HuH-7.5 (cell line): ENCODE measurements around the gene DNAH2.

ENCODE experiments used
- DNase-seq: peaks from one replicate; pipeline ENCODE4 v3.0.0; 2011; ENCODE audit warnings: low spot score

DNAH2 gene

DNA sequence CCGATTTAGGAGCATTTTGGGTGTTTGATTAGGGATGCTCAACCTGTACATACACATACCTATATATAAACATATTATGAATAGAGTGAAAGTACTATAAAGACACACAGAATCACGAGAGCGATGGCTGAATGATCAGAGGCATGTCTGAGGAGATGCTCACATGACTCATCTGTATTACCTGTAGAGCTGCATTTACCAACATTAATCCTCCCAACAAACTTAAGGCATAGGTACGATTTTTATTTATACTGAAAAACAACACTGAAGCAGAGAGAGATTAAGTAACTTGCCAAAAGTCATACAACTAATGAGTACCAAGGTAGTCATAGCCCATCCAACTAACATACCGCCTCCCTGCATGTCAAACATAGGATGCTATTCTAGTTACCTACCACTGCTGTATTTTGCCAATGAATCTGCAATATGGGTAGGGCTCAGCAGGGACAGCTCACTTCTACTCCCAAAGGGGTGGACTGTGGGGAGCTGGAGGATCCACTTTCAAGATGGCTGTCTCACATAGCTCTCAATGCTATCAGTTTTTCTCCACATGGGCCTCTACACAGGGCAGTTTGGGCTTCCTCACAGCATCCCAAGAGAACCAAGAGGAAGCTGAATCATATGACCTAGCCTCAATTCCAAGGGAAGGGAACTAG is 147.6 kb downstream of the DNAH2 start:
- DNase-seq = no peak

DNA sequence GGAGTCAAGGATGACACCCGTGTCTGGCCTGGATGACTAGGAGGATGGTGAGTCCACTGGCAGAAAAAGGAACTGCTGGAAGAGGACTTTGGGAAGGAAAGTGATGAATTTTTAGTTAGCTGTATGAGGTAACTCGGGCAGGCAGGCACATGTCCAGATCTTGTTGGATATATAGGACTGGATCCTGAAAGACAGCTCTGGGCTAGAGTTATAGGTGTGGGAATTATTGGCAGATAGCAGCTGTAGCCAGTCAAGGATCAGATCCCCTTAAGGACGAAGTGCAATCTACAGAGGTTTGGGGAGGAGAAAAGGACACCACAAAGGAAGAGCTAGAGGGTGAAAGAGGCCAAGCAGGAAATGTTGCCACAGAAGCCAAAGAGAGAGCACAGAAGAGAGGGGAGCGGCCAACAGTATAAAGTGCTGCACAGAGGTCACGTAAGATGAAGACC is 150.4 kb downstream of the DNAH2 start:
- no peak for DNase-seq

DNA sequence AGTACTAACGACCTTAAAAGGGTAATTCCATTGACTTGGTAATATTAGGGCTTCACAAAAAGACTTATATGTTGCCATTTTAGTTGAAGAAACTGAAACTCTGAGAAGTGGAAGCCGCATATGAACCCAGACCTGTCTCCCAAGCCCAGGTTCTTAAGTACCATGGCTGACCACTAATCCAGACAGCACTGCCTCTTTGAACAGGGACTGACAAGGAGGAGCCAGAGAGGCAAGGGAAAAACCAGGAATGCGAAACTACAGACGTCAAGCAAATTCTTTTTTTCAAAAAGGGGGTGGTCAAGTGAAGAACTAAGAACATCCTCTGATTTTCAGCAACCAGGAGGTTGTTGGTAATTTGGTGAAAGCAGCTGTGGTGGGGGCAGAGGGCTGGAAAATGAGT is 155.5 kb downstream of the DNAH2 start:
- DNase-seq = no peak

DNA sequence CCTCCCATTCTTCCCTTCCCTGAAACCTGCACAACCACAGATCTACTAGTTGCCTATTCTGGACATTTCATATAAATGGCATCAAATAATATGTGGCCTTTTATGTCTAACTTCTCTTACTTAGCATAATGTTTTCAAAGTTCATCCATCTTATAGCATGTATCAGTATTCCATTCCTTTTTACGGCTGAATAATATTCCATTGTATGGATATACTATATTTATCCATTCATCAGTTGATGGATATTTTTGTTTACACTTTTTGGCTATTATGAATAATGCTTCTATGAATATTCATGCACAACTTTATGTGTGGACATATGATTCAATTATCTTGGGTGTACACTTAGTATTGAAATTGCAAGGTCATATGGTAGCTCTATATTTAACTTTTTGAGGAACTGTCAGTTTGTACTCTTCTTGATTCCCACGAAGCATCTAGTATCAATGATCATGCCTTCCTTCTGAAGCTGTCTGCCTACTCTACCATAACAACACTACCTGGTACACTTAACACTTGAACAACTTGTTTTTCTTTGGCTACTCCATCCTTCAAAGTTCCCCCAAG is 158.3 kb downstream of the DNAH2 start:
- DNase-seq = no peak

DNA sequence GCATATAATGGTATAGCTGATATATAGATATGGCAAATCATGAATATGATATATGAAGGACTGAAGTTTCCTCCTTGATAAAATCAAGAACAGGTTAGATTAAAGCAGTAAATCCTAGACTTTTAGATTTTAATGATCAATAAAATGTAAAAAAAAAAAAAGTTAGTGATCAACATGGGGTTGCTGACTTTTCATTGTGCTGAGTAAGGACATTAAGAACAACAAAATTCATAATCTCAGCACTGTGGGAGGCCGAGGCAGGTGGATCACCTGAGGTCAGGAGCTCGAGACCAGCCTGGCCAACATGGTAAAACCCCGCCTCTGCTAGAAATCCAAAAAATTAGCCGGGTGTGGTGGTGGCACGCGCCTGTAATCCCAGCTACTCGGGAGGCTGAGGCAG is 160.7 kb downstream of the DNAH2 start:
- DNase-seq = no peak

DNA sequence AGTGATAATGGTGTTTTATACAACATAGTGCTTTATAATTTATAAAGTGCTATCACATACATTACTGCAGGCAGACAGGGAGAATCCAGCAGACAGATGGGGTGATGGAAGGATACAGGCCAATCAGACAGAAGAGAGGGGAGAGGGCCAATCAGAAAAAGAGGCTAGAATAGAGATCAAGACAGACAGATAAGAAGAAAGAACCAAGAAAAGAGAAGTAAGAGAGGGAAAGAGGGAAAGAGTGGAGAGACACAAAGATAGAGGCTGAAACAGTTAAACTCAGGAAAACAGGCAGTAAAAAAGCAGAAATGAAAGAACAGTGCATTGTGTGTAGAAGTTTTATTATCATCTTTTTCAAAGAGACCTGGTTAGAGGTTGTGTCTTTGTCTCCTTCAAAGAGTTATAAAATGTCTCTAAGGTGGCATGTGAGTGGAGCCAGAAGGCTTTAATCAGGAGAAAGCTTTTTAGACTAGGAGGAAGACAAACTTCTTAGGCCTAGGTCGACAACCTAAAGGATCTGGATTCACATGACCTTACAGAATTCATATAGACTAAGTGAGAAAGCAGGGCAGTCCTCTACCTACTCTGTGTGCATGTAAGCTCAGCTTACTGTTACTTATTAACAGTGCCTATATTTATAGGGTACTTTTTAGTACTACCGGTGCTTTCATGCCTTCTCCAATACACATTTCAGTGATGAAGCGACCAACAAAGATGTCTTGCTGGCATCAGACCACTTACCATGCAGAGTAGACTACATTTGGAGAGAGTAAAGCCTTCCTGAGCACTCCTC is 162.7 kb downstream of the DNAH2 start:
- DNase-seq = no peak

DNA sequence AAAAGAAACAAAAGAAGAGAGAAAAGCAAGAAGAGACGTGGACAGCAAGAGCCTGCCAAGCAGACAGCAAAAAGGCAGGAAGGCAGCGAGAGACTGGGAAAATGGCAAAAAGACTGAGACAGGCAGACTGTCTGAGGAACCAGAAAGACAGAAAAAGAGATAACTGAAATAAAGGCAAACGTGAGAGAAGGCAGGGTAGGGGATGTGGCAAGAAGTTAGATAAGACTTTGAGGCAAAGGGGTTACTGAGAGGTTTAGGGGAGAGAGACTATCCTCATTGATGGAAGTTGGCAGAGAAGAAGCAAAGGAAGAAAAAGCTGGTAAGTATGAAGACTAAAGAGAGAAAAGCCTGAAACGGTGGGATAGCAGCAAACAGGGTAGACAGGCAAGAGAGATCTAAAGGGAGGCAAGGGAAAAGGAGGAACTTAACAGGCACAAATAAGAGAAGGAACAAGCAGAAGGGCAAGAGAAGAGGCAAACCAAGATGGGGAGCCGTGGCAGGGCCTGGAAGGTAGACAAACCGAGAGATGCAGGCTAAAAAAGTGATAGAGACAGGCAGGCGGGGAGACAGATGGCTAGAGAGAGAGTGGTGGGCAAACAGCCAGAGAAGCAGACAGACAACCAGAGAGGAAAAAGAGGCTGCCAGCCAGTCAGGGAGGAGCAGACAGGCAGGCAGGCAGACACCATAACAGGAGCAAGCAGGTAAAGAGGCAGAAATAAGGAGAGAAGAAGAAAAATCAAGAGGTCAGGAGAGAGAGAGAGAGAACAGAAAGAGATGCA is 163.9 kb downstream of the DNAH2 start:
- no peak for DNase-seq

DNA sequence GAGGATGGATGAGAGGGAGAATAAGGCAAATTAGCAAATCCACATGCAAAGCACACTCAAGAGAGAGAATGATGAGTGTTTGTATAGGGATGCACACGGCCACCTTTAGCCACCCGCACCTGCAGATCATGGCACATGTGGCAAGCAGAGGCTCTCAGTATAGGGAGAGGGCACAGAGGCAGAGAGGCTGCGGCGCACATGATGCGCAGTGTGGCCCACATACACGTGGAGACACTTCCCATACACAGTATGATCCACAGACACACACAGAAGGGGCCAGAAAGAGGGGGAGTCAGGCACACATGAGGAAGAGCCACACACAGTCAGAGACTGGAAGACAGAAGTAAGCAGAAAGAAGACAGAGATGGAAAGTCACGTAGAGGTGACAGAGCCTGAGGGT is 164.5 kb downstream of the DNAH2 start:
- DNase-seq = no peak

DNA sequence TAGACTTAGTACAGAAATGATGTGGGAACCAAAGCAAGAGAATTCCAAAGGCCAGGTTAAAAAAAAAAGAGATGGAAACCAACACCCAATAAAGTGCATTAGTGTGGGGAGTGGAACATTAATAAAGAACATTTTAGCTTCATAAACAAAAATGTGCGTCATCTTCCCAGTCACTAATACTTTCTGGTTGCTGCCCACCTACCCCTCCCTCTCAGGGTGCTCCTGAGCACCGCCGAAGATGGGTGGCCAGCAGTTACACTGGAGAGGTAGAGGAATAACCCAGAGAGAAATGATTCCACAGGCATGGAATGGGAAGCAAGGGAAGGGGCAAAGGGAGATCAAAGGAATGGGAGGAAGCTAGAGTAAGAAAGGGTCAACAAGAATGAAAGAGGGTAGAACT is 165.1 kb downstream of the DNAH2 start:
- DNase-seq = no peak
